GM10266 (cell line): Measurements from ENCODE around the gene TUBA8.
"Not testable (repeated sequence)": the region's sequence is repeated elsewhere in the genome, so short reads cannot be mapped to it uniquely, and the experiment has no call there.

Experiments
- DNase-seq: peaks from one replicate; pipeline ENCODE4 v3.0.0; 2012; ENCODE audit errors: extremely low spot score
- TF ChIP-seq, protein P1 (sequence below): IDR thresholded peaks from 2 replicates; pipeline ENCODE4 v1.5.1; 2012; ENCODE audit warnings: mild to moderate bottlenecking, low read depth; ENCODE audit not compliant: control insufficient read depth, insufficient read depth; ENCODE audit errors: missing control alignments

Gene TUBA8

DNA sequence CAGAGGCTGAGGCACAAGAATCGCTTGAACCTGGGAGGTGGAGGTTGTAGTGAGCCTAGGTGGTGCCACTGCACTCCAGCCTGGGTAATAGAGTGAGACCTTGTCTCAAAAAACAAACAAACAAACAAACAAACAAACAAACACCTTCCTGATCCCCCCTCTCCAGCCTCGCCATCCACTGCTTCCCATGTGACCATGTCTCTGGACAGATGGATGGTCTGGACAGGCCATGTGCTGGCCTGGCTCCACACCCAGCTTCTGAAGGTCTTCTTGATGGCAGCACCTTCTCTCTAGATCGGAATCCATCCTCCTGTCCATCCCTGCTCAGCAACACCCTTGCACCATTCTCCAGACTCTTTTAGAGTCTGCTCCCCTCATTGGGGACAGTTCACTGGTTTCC lies 43.5 kb upstream of the TUBA8 start:
- TF ChIP-seq, protein P1, sequence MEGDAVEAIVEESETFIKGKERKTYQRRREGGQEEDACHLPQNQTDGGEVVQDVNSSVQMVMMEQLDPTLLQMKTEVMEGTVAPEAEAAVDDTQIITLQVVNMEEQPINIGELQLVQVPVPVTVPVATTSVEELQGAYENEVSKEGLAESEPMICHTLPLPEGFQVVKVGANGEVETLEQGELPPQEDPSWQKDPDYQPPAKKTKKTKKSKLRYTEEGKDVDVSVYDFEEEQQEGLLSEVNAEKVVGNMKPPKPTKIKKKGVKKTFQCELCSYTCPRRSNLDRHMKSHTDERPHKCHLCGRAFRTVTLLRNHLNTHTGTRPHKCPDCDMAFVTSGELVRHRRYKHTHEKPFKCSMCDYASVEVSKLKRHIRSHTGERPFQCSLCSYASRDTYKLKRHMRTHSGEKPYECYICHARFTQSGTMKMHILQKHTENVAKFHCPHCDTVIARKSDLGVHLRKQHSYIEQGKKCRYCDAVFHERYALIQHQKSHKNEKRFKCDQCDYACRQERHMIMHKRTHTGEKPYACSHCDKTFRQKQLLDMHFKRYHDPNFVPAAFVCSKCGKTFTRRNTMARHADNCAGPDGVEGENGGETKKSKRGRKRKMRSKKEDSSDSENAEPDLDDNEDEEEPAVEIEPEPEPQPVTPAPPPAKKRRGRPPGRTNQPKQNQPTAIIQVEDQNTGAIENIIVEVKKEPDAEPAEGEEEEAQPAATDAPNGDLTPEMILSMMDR, result no peak
- DNase-seq, result no peak

DNA sequence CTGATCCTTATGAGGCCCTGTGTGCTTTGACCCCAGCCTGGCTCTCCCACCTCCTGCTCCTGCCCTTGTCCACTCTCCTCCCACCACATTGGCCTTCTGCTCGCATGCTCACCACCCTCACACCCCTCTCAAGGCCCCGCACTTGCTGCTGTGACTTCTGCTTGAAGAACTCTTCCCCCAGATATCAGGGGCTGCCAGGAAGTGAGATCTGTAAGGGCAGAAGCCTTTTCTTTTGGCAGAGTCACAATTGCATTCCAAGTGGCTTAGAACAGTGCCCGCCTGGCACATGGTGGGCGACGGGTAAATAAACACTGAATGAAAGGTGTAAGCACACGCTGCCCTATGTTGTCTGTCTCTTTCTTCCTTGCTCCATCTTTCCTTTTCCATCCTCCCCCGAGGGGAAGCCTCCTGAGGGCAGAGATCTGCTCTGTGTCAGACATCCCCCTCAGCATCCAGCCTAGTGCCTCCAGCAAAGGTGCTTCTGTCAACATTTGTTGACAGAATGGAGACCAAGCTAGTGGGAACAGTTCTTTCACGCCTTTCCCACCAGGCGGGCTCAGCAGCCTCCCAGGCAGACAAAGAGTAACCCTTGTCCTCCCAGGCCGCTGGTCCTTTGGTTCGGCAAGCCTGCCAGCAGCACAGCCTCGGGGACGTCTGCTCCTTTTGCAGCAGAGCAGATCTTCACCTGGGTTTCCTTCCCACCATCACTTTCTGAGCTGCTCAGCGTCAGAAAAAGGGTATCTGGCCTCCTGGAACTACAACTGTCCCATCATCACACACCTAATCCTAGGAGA lies 42.9 kb upstream of the TUBA8 start:
- no peak for DNase-seq
- TF ChIP-seq, protein P1, result no peak

DNA sequence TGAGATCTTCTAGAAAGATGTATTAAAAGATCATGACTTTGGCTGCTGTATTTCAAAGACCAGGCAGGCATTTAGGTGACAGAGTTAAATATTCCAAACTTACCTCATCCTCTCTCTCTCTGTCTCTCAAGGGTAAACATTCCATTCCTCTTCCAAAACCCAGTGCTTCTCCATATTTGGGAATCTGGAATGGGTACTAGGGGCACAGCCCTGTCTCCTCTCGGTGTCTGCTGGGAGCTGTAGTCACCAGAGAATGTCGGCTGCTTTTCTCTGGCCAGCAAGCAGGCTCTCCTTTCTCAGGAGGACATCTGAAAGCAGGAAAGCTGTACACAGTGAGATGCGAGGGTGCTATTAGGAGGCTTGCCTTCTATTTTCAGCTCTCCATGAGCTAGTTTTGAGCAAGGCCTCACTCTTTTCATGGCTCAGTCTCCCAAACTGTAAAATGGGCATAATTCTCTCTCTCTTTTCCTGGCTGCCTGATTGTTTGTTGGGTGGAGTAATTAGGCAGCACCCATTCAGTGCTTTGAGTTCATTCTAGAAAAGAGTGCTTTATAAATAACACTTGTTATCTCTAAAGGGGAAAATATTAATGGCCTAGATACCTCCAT lies 42.1 kb upstream of the TUBA8 start:
- TF ChIP-seq, protein P1, result no peak
- no peak for DNase-seq

- DNase-seq, result no peak
- TF ChIP-seq, protein P1, result no peak
Measured at GRCh38 chr22:18069041-18069440, 41.6 kb upstream of the TUBA8 start.

- no peak for DNase-seq
- TF ChIP-seq, protein P1, result no peak
Measured at GRCh38 chr22:18070041-18070440, 40.6 kb upstream of the TUBA8 start.

GRCh38 chr22:18070556-18071306 lies 39.9 kb upstream of the TUBA8 start:
- TF ChIP-seq, protein P1, result peak; percentile 12
- no peak for DNase-seq

GRCh38 chr22:18071307-18071967 lies 39.2 kb upstream of the TUBA8 start:
- DNase-seq, result not testable (repeated sequence)
